ENCODE data around the gene RCBTB1.
A peak's percentile ranks its signal among the peaks of the same experiment; 100 is the strongest.
"Not testable (repeated sequence)": the region's sequence is repeated elsewhere in the genome, so short reads cannot be mapped to it uniquely, and the experiment has no call there.

Gene RCBTB1

GRCh38 chr13:49607761-49608160 lies 22.4 kb upstream of the RCBTB1 start:
- Histone ChIP-seq H3K4me3 (ENCODE audit: low read depth in 1 of 2, low read length in 1 of 2) (no peak overlapping the region), H3K27ac (peak overlapping the region; percentile 35), H3K27me3 (no peaks in the 10 kb centered on the region), H3K4me1 (ENCODE audit: control insufficient read depth in 1 of 2, insufficient read depth in 1 of 2, low read depth in 1 of 2, low read length in 1 of 2) (peaks cover 22 to 26% of the 10 kb centered on the region in 2 experiments), H3K36me3 (no peaks in the 10 kb centered on the region), H3K9me3 (no peaks in the 10 kb centered on the region)
- TF ChIP-seq, protein P1, sequence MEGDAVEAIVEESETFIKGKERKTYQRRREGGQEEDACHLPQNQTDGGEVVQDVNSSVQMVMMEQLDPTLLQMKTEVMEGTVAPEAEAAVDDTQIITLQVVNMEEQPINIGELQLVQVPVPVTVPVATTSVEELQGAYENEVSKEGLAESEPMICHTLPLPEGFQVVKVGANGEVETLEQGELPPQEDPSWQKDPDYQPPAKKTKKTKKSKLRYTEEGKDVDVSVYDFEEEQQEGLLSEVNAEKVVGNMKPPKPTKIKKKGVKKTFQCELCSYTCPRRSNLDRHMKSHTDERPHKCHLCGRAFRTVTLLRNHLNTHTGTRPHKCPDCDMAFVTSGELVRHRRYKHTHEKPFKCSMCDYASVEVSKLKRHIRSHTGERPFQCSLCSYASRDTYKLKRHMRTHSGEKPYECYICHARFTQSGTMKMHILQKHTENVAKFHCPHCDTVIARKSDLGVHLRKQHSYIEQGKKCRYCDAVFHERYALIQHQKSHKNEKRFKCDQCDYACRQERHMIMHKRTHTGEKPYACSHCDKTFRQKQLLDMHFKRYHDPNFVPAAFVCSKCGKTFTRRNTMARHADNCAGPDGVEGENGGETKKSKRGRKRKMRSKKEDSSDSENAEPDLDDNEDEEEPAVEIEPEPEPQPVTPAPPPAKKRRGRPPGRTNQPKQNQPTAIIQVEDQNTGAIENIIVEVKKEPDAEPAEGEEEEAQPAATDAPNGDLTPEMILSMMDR (IDR thresholded peaks at IDR 0.05), result no peak

DNA sequence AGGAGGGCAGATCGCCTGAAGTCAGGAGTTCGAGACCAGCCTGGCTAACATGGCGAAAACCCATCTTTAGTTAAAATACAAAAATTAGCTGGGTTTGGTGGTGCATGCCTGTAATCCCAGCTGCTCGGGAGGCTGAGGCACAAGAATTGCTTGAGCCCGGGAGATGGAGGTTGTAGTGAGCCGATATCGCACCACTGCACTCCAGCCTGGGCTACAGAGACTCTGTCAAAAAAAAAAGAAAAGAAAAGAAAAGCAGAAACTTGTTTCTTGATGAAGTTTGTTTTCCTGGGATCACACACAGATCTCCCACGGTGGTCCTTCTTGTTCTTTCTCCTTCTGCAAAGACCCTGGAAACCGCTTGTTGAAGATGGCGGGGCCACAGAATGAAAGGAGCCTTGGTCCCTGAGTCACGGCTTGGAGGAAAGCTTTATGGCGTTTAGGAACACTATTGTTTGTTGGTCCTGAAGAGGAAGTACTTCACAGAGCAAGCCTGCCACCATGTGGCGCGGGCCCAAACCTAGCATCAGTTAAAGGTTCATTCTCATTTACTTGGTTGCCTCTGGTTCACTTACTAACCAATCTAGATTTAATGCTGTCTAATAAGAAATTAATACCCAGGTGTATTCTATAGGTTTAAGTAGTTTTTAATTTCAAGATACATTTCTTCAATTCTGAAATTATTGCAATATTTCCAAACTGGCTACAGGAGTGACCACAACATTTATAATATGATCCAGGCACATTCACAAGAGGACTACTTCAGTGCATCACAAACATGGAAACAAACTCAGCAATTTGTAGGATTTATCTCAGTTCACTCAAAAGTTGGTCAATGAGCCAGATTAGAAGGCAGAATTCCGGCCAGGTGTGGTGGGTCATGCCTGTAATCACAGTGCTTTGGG lies 21.6 kb upstream of the RCBTB1 start:
- TF ChIP-seq, protein P1 (IDR thresholded peaks at IDR 0.05), result peak; percentile 79
- Histone ChIP-seq H3K9me3 (no peaks in the 10 kb centered on the region), H3K27ac (peak overlapping the region; percentile 35), H3K27me3 (no peaks in the 10 kb centered on the region), H3K36me3 (no peaks in the 10 kb centered on the region), H3K4me3 (ENCODE audit: low read depth in 1 of 2, low read length in 1 of 2) (peak overlapping the region; percentile 13 to 40), H3K4me1 (ENCODE audit: control insufficient read depth in 1 of 2, insufficient read depth in 1 of 2, low read depth in 1 of 2, low read length in 1 of 2) (peaks cover 22 to 26% of the 10 kb centered on the region in 2 experiments)

GRCh38 chr13:49604570-49604969 lies 19.2 kb upstream of the RCBTB1 start:
- TF ChIP-seq, protein P1 (IDR thresholded peaks at IDR 0.05), result no peak
- Histone ChIP-seq H3K4me3 (ENCODE audit: low read depth in 1 of 2, low read length in 1 of 2) (no peak overlapping the region), H3K27ac (no peak overlapping the region), H3K27me3 (no peaks in the 10 kb centered on the region), H3K4me1 (ENCODE audit: control insufficient read depth in 1 of 2, insufficient read depth in 1 of 2, low read depth in 1 of 2, low read length in 1 of 2) (peaks cover 22 to 26% of the 10 kb centered on the region in 2 experiments), H3K9me3 (no peaks in the 10 kb centered on the region), H3K36me3 (no peaks in the 10 kb centered on the region)

GRCh38 chr13:49602615-49603014 lies 17.3 kb upstream of the RCBTB1 start:
- H3K4me1 ChIP-seq (ENCODE audit: control insufficient read depth in 1 of 2, insufficient read depth in 1 of 2, low read depth in 1 of 2, low read length in 1 of 2), result peaks cover 9 to 11% of the 10 kb centered on the region in 2 experiments
- H3K4me3 ChIP-seq (ENCODE audit: low read depth in 1 of 2, low read length in 1 of 2); H3K9me3 ChIP-seq; H3K36me3 ChIP-seq; H3K27ac ChIP-seq; H3K27me3 ChIP-seq: not testable (repeated sequence)

- H3K4me3 ChIP-seq (ENCODE audit: low read depth in 1 of 2, low read length in 1 of 2), result no peak overlapping the region
- no peak overlapping the region for H3K27ac ChIP-seq
Measured at GRCh38 chr13:49602005-49602404, 16.6 kb upstream of the RCBTB1 start.

More at GRCh38 chr13:49602005-49602404, 16.6 kb upstream of the RCBTB1 start:
- H3K27me3 ChIP-seq, result no peaks in the 10 kb centered on the region
- TF ChIP-seq, protein P1 (IDR thresholded peaks at IDR 0.05), result no peak
- peaks cover 3 to 4% of the 10 kb centered on the region in 2 experiments for H3K4me1 ChIP-seq (ENCODE audit: control insufficient read depth in 1 of 2, insufficient read depth in 1 of 2, low read depth in 1 of 2, low read length in 1 of 2)
- no peaks in the 10 kb centered on the region for H3K36me3 ChIP-seq
- H3K9me3 ChIP-seq, result no peaks in the 10 kb centered on the region
